Lower leg skin (tissue), 4 donors: ENCODE measurements around the gene TMEM135. TPM values are rescaled to one million over a fixed set of nuclear protein-coding genes. Genes with fewer than 3 reads are reported as not detected.
A peak's percentile ranks its signal among the peaks of the same experiment; 100 is the strongest.

Source experiments
- DNase-seq, 2 donors: peaks; one replicate each; pipeline ENCODE4 v3.0.0-alpha.2; 2019; ENCODE audit warnings: low spot score in 2 of 2
- H3K4me3 ChIP-seq: fragments of 200-600 bp; sonication (generic); 2 replicates; pipeline ENCODE4 v1.5.1; 2017; ENCODE audit warnings: mild to moderate bottlenecking, low read depth; ENCODE audit not compliant: poor library complexity, severe bottlenecking
- POLR2A ChIP-seq, 2 donors: fragments of 450-650 bp; IDR thresholded peaks; one replicate each; pipeline ENCODE4 v1.6.1; 2016 to 2017; ENCODE audit warnings: antibody characterized with exemption in 2 of 2, mild to moderate bottlenecking in 1 of 2, moderate library complexity in 1 of 2
- WGBS, 2 donors: methylation state at CpG; one replicate each; pipeline ENCODE4 v1.1.5; 2018; 5-methylcytosine and 5-hydroxymethylcytosine counted together
- intact Hi-C: fragments of 100-400 bp; cut with DNase I; formaldehyde crosslinking; loops from one replicate; pipeline ENCODE4 v1.15.0; 2023; ENCODE audit warnings: low total_unique reads
- total RNA-seq, 4 donors: library from RNA; depleted of rRNA; stranded (reverse); fragments of >200 nt; gene quantifications; one replicate each; pipeline ENCODE4 v1.1.0, GENCODE V29; 2016
- TF ChIP-seq, protein P1 (sequence below), 3 donors: fragments of 450-650 bp; IDR thresholded peaks; one replicate each; pipeline ENCODE4 v1.5.1; 2016; ENCODE audit warnings: antibody characterized with exemption in 3 of 3, mild to moderate bottlenecking in 3 of 3, moderate library complexity in 2 of 3

Gene TMEM135
- total RNA-seq, 4 donors from 2014 or later = 6.2 to 14.2 (median 10.3) TPM

DNA sequence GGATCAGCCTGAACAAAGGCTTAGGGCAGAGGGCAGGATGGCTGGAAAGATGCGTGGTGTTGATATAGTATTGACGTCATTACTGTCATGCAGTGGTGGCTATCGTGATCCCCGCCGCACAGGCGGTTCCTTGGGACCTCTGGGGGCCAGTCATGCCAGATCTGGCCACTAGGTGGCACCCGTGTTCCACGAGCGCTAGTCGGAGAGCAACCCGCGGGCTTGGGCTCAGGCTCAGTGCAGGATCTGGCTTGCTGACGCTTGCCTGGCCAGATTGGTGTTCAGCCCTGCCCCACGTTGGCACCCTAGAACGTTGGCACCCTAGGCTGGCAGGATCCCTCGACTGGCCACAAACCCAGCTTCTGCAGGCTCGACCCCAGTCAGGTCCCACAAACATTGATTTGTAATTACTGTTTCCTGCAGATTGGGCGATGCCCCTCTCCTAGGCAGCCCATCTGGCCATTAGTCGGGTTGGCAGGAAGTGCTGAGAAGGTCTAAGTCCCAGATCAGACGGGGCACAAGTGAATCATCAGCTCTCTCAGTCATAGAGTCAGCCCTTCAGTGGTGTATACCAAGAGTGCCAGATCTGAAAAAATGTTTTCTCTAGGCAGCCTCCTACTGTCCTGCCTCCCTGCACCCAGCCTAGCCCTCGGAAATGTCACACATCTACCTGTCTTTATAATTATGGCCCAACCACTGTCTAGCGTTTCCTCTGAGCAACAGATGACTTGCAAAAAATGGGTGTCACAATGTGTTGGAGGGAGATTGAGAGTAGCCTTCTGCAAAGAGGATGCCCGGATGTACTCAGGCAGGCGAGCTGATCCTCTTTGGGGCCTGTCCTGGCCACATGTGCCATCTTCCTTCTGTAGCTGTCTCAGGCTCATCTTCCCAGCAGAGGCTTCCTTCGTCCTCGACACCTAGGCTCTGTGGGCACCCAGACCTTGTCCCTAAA, 315.3 kb downstream of the TMEM135 start:
- H3K4me3 ChIP-seq = no peak overlapping the region
- intact Hi-C loops = loop anchor here (2.0 kb wide), 1 partner anchor 68 kb away; no protein-coding TSS in a partner anchor

DNA sequence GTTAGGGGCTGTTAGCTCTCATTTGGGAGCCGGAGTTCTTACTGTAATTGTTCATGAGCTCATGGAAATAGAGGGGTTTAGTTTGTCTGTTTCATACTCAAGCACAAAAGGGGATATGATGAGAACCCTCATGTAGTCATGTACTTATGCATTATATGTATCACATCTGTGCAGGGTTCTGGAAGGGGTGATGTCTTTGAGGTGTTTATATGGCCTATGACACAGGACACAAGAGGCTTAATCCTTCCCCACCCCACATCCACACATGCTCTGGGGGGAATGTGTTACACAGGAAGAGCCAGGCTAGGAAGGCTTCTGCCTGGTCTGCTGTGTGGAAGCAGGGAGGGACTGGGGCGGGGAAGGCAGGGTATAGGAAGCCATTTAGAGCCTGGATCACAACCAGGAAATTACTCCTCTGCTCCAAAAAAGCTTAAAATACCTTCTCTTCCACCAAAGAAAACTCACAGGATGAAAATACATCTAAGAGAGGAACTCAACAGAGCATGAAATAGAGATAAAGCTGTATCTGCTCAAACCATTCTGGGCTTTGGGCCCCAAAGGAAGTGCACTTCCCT, 316.1 kb downstream of the TMEM135 start:
- 86 to 90% methylated on average over 2 of the region's 2 CpGs for WGBS, 2 donors
- intact Hi-C loops = loop anchor here (2.0 kb wide), 1 partner anchor 67 kb away; no protein-coding TSS in a partner anchor
- DNase-seq = no peak
- no peak overlapping the region for H3K4me3 ChIP-seq
- no peak for TF ChIP-seq POLR2A (IDR thresholded peaks at IDR 0.05)
- TF ChIP-seq, protein P1, sequence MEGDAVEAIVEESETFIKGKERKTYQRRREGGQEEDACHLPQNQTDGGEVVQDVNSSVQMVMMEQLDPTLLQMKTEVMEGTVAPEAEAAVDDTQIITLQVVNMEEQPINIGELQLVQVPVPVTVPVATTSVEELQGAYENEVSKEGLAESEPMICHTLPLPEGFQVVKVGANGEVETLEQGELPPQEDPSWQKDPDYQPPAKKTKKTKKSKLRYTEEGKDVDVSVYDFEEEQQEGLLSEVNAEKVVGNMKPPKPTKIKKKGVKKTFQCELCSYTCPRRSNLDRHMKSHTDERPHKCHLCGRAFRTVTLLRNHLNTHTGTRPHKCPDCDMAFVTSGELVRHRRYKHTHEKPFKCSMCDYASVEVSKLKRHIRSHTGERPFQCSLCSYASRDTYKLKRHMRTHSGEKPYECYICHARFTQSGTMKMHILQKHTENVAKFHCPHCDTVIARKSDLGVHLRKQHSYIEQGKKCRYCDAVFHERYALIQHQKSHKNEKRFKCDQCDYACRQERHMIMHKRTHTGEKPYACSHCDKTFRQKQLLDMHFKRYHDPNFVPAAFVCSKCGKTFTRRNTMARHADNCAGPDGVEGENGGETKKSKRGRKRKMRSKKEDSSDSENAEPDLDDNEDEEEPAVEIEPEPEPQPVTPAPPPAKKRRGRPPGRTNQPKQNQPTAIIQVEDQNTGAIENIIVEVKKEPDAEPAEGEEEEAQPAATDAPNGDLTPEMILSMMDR (IDR thresholded peaks at IDR 0.05) = no peak

More for the DNA sequence above, 315.3 kb downstream of the TMEM135 start:
- TF ChIP-seq, protein P1 (IDR thresholded peaks at IDR 0.05) = peak in 1 of 3 donors; percentile 99
- no peak for TF ChIP-seq POLR2A (IDR thresholded peaks at IDR 0.05)
- WGBS, 2 donors = 17 to 18% methylated on average over 26 of the region's 26 CpGs
- DNase-seq = peak; percentile 78 to 97

DNA sequence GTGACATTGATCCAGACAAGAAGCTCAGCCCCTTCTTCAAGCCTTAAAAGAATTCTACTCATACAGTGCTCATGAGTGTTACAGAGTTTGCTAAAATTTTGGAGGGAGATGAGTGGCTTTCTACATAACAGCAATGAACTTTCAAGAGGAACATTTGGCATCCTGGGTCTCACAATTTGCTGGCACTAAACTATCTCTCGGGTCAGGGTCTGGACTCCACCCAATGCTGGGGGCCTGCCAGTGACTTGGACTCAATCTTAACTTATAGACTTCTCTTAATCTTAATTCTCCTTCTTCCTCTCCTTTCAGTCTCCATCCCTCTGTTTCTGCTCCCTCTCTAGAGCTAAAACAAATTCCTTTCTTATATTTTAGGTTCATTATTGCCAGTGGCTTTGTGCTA, 317.9 kb downstream of the TMEM135 start:
- H3K4me3 ChIP-seq = no peak overlapping the region
- no peak for DNase-seq
- intact Hi-C loops = no loop called here
- no peak for TF ChIP-seq POLR2A (IDR thresholded peaks at IDR 0.05)
- TF ChIP-seq, protein P1 (IDR thresholded peaks at IDR 0.05) = no peak
- 32 to 60% methylated on average over 1 of the region's 1 CpG for WGBS, 2 donors

DNA sequence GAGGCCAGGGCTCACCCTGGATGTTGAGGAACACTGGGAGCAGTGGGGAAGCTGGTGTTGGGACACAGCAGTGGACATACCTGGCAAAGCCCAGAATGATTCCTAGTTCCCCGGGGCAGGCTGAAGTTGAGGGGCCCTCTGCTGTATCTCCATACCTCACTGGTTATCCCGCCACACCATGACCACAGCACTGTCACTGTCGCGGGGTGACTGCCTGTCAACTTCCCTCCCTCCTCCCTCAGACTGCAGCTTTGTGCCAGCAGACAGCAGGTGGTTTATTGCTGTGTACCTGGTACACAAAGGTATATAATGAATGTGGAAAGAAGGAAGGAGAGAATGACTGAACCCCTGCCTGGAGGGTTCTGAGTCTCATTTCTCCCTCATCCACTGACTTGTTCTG, 318.7 kb downstream of the TMEM135 start:
- H3K4me3 ChIP-seq = no peak overlapping the region
- no peak for DNase-seq
- 86 to 94% methylated on average over 4 of the region's 4 CpGs for WGBS, 2 donors
- intact Hi-C loops = no loop called here
- TF ChIP-seq, protein P1 (IDR thresholded peaks at IDR 0.05) = no peak
- TF ChIP-seq POLR2A (IDR thresholded peaks at IDR 0.05) = no peak

DNA sequence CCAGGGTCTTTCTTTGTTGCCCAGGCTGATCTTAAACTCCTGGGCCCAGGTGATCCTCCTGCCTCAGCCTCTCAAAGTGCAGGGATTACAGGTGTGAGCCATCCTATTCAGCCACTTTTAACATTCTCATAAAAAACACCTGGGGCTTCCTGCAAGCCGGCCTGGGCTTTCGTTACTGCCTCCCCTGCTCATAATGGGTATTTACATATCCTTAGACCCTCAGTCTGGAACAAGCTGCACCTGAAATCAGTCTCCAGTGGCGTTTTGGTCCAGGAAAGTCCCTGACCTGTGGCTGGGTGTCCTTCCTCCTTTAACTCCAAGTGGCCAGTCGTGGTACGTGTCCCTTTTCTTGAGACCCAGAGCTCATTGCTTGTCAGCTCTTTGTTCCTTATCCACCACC, 320.7 kb downstream of the TMEM135 start:
- TF ChIP-seq, protein P1 (IDR thresholded peaks at IDR 0.05) = no peak
- TF ChIP-seq POLR2A (IDR thresholded peaks at IDR 0.05) = no peak
- 94 to 95% methylated on average over 5 of the region's 5 CpGs for WGBS, 2 donors
- no peak for DNase-seq
- no peak overlapping the region for H3K4me3 ChIP-seq
- intact Hi-C loops = no loop called here
